Subcutaneous adipose tissue (tissue), 4 donors: ENCODE measurements around the gene KHSRP. TPM values are rescaled to one million over a fixed set of nuclear protein-coding genes. Genes with fewer than 3 reads are reported as not detected.

Experiments
- total RNA-seq, 4 donors: library from RNA; depleted of rRNA; stranded (reverse); fragments of >200 nt; gene quantifications; one replicate each; pipeline ENCODE4 v1.1.0, GENCODE V29; 2016
- TF ChIP-seq, protein P1 (sequence below): fragments of 450-650 bp; IDR thresholded peaks from one replicate; pipeline ENCODE4 v1.5.1; 2016; ENCODE audit warnings: low read depth, mild to moderate bottlenecking, control low read depth, antibody characterized with exemption, moderate library complexity

KHSRP gene
- total RNA-seq, 4 donors from 2014 or later = 44.7 to 114 (median 61.6) TPM

- TF ChIP-seq, protein P1, sequence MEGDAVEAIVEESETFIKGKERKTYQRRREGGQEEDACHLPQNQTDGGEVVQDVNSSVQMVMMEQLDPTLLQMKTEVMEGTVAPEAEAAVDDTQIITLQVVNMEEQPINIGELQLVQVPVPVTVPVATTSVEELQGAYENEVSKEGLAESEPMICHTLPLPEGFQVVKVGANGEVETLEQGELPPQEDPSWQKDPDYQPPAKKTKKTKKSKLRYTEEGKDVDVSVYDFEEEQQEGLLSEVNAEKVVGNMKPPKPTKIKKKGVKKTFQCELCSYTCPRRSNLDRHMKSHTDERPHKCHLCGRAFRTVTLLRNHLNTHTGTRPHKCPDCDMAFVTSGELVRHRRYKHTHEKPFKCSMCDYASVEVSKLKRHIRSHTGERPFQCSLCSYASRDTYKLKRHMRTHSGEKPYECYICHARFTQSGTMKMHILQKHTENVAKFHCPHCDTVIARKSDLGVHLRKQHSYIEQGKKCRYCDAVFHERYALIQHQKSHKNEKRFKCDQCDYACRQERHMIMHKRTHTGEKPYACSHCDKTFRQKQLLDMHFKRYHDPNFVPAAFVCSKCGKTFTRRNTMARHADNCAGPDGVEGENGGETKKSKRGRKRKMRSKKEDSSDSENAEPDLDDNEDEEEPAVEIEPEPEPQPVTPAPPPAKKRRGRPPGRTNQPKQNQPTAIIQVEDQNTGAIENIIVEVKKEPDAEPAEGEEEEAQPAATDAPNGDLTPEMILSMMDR = no peak
Observed at GRCh38 chr19:6433663-6434062, 9.1 kb upstream of the KHSRP start, which contains the start of gene SLC25A41. Gene SLC25A41, minus strand, starts transcription at chr19:6433763. Its CDS starts 70 bp downstream, at chr19:6433693.

DNA sequence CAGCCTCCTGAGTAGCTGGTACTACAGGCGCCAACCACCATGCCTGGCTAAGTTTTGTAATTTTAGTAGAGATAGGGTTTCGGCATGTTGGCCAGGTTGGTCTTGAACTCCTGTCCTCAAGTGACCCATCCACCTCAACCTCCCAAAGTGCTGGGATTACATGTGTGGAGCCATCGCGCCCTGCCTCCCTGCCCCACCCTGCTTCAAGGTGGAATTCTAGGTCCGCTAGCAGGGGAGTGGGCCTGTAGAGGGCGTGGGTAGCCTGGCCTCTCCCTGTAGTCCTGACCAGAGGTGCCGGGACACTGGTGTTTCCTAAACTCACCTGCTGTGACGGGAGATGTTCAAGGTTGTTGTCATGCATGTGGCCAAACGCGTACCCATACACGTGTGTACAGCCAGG lies 8.6 kb upstream of the KHSRP start:
- TF ChIP-seq, protein P1 = no peak

DNA sequence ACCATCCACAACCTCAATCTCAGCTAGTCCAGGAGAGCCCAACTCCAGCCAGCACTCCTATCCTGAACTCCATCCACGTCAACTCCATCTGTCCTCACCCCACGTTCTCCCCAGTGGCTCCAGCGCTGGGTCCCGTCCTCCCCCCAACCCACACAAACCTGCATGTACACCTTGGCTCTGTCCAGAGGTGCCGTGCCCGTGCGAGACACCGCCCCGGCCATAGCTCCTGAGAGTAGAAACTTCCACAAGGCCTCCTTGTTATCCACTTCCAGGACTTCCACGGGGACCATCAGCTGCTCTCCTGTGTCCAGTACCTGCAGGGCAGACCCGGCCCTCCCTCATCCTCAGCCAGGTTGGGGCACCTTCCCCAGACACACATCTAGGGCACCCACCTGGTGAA lies 7.3 kb upstream of the KHSRP start:
- TF ChIP-seq, protein P1 = no peak

DNA sequence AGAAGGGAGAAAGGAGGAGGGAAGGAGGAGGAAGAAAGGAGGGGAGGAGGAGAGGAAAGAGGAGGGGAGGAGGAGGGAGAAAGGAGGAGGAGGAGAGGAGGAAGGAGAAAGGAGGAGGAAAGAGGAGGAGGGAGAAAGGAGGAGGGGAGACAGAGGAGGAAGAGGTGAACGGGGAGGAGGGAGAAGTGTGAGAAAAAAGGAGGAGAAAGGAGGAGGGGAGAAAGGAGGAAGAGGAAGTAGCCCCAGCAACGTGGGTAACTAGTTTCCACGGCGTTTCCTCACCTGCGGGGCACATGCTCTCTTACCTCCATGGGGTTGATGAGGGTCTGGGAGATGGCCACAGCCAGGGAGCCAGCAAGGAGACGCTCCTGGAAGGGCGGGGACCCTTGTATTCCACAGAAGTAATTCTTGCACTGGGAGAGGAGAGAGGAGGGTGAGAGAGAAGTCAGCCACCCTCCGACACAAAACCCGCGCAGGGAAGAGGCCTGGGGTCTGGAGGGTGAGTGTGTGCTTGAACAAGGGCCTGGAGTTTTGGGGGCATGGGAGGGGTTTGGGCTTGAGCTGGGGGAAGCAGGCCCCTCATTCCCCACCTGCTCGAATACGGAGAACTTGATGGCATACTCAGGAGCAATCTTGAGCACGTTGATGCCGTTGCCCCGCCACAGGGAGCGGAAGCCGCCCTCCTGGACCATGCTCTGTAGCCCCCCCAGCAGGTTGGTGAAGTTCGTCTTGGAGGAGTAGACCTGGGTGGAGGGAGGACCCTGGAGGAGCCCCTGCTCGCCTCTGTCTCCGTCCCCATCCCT lies 5.0 kb upstream of the KHSRP start:
- TF ChIP-seq, protein P1 = no peak

DNA sequence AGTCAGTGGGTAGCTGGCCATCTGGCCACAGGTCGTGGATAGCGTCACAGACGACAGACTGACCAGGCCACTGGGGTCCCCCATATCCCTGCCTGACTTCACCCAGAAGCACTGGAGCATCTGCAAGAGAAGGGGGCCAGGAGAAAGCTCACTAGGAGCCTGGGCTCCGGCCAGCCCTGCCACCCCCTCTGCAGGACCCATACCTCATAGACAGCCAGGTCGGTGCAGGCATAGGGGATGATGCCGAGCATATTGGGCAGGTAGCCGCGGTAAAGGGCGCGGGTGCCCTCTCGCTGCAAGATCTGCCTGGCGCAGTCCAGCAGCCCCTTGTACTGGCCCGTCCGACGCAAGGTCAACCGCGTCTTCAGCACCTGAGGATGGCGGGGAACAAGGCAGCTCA lies 2.5 kb upstream of the KHSRP start:
- TF ChIP-seq, protein P1 = no peak

DNA sequence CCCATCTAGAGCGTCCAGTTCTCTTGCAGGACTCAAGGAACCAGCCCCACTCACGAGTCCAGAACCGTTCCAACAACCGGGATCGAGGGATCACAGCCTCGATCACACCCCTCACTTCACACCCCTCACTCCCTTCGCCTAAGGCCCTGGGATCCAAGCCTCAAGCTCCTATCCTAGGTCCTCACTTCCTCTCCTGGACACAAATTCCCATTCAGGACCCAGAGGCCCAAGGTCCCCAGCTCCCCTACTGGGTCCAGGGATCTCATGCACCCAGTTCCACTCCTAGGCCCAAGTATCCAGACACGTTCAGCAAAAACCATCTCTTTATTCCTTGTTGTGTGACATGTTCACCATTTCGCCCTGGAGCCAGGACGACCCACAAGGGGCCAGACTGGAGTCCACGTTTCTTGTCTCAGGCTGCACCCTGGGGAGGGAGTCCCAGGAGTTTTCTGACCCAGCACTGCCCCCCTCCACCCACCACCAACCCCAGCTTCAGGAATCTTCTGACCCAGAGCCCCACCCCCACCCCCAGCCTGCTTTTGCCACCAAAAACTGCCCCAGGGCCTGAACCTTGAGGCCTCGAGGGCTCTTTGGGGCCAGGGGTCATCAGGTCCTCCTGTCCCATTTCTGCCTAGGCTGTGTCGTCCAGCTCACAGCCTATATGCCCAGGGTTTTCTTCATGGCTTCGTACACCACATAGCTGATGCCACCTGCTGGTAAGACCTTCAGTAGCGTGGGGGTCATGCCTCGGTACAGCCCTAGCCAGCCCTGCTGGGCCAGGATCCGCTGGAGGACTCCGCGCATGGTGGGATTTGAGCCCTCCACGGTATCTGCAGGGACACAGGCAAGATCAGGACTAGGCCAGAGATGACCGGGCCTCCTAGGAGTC lies 1.4 kb upstream of the KHSRP start:
- TF ChIP-seq, protein P1 = no peak
